Measurements from ENCODE around the gene RPLP2.

Gene RPLP2

GRCh38 chr11:830295-831117 lies 20.7 kb downstream of the RPLP2 start:
- H3K36me3 Mint-ChIP-seq (ENCODE audit: insufficient read depth) = peaks cover 10% of the 10 kb centered on the region
- H3K9me3 Mint-ChIP-seq = no peaks in the 10 kb centered on the region
- H3K27me3 Mint-ChIP-seq = peaks cover 6 to 37% of the 10 kb centered on the region in 2 donors
- peak overlapping the region; percentile 69 to 75 for H3K4me3 Mint-ChIP-seq
- peak; percentile 61 to 64 (median 63) for DNase-seq
- H3K4me1 Mint-ChIP-seq (ENCODE audit: low read depth in 2 of 2) = peaks cover 14 to 32% of the 10 kb centered on the region in 2 donors
- ATAC-seq (replicated peaks) = peak; percentile 57
- no peak overlapping the region for H3K27ac Mint-ChIP-seq

- H3K27me3 Mint-ChIP-seq = peaks cover 6 to 37% of the 10 kb centered on the region in 2 donors
- ATAC-seq (replicated peaks) (no peak), DNase-seq (no peak)
- no peak overlapping the region for H3K27ac Mint-ChIP-seq
- peaks cover 14 to 32% of the 10 kb centered on the region in 2 donors for H3K4me1 Mint-ChIP-seq (ENCODE audit: low read depth in 2 of 2)
- peak overlapping the region; percentile 69 to 75 for H3K4me3 Mint-ChIP-seq
- H3K9me3 Mint-ChIP-seq = no peaks in the 10 kb centered on the region
- H3K36me3 Mint-ChIP-seq (ENCODE audit: insufficient read depth) = peaks cover 4% of the 10 kb centered on the region
Observed at GRCh38 chr11:831118-831864, 21.5 kb downstream of the RPLP2 start.

- Mint-ChIP-seq H3K36me3 (ENCODE audit: insufficient read depth) (peaks cover 7% of the 10 kb centered on the region), H3K27me3 (peaks cover 6 to 37% of the 10 kb centered on the region in 2 donors), H3K4me3 (peak overlapping the region; percentile 69 to 75), H3K27ac (no peak overlapping the region), H3K4me1 (ENCODE audit: low read depth in 2 of 2) (peaks cover 10 to 32% of the 10 kb centered on the region in 2 donors), H3K9me3 (no peaks in the 10 kb centered on the region)
- no peak for DNase-seq
- ATAC-seq (replicated peaks) = no peak
Observed at GRCh38 chr11:831961-832528, 22.3 kb downstream of the RPLP2 start.

- Mint-ChIP-seq H3K9me3 (no peaks in the 10 kb centered on the region), H3K4me1 (ENCODE audit: low read depth in 2 of 2) (peaks cover 8 to 32% of the 10 kb centered on the region in 2 donors), H3K4me3 (peak within 1 kb of the TSS; percentile 69 to 75), H3K27me3 (peaks cover 4 to 32% of the 10 kb centered on the region in 2 donors), H3K36me3 (ENCODE audit: insufficient read depth) (peaks cover 12% of the 10 kb centered on the region), H3K27ac (no peak within 1 kb of the TSS)
- ATAC-seq (replicated peaks) (peak; percentile 61), DNase-seq (peak in 2 of 3 experiments; percentile 29 to 34)
Observed at GRCh38 chr11:832529-833113, 22.9 kb downstream of the RPLP2 start, which contains the start of gene CD151. Gene CD151, plus strand, starts transcription at chr11:832952. Its CDS starts 3,118 bp downstream, at chr11:836070.

- peak overlapping the region; percentile 60 to 71 for H3K4me3 Mint-ChIP-seq
- no peaks in the 10 kb centered on the region for H3K9me3 Mint-ChIP-seq
- H3K36me3 Mint-ChIP-seq (ENCODE audit: insufficient read depth) = peaks cover 16% of the 10 kb centered on the region
- DNase-seq (peak in 2 of 3 experiments; percentile 38 to 42), ATAC-seq (replicated peaks) (peak; percentile 61)
- H3K27ac Mint-ChIP-seq = no peak overlapping the region
- H3K4me1 Mint-ChIP-seq (ENCODE audit: low read depth in 2 of 2) = peaks cover 5 to 29% of the 10 kb centered on the region in 2 donors
- peaks cover 0 to 26% of the 10 kb centered on the region in 2 donors for H3K27me3 Mint-ChIP-seq
Observed at GRCh38 chr11:833114-833791, 23.5 kb downstream of the RPLP2 start.

GRCh38 chr11:833849-834311 lies 24.1 kb downstream of the RPLP2 start:
- peak overlapping the region; percentile 60 to 71 for H3K4me3 Mint-ChIP-seq
- DNase-seq = no peak
- peaks cover 17% of the 10 kb centered on the region for H3K36me3 Mint-ChIP-seq (ENCODE audit: insufficient read depth)
- H3K27me3 Mint-ChIP-seq = peaks cover 0 to 19% of the 10 kb centered on the region in 2 donors
- no peaks in the 10 kb centered on the region for H3K9me3 Mint-ChIP-seq
- H3K27ac Mint-ChIP-seq = no peak overlapping the region
- peaks cover 5 to 29% of the 10 kb centered on the region in 2 donors for H3K4me1 Mint-ChIP-seq (ENCODE audit: low read depth in 2 of 2)
- no peak for ATAC-seq (replicated peaks)

- no peak for ATAC-seq (replicated peaks)
- Mint-ChIP-seq H3K4me1 (ENCODE audit: low read depth in 2 of 2) (peaks cover 5 to 25% of the 10 kb centered on the region in 2 donors), H3K4me3 (peak overlapping the region; percentile 60 to 71), H3K36me3 (ENCODE audit: insufficient read depth) (peaks cover 25% of the 10 kb centered on the region), H3K27me3 (peaks cover 0 to 12% of the 10 kb centered on the region in 2 donors), H3K27ac (no peak overlapping the region), H3K9me3 (no peaks in the 10 kb centered on the region)
- no peak for DNase-seq
Observed at GRCh38 chr11:834371-835316, 24.9 kb downstream of the RPLP2 start.

- Mint-ChIP-seq H3K4me3 (no peak overlapping the region), H3K9me3 (no peaks in the 10 kb centered on the region), H3K4me1 (ENCODE audit: low read depth in 2 of 2) (peaks cover 17 to 33% of the 10 kb centered on the region in 2 donors), H3K27ac (peak overlapping the region in 1 of 2 donors; percentile 20), H3K36me3 (ENCODE audit: insufficient read depth) (peaks cover 30% of the 10 kb centered on the region), H3K27me3 (peaks cover 0 to 6% of the 10 kb centered on the region in 2 donors)
- ATAC-seq (replicated peaks) = no peak
- no peak for DNase-seq
Observed at GRCh38 chr11:836274-836673, 26.5 kb downstream of the RPLP2 start.

GRCh38 chr11:836700-837099 lies 26.9 kb downstream of the RPLP2 start:
- H3K27me3 Mint-ChIP-seq = peaks cover 0 to 1% of the 10 kb centered on the region in 2 donors
- peaks cover 19 to 33% of the 10 kb centered on the region in 2 donors for H3K4me1 Mint-ChIP-seq (ENCODE audit: low read depth in 2 of 2)
- no peaks in the 10 kb centered on the region for H3K9me3 Mint-ChIP-seq
- no peak overlapping the region for H3K4me3 Mint-ChIP-seq
- H3K36me3 Mint-ChIP-seq (ENCODE audit: insufficient read depth) = peaks cover 30% of the 10 kb centered on the region
- DNase-seq (no peak), ATAC-seq (replicated peaks) (no peak)
- no peak overlapping the region for H3K27ac Mint-ChIP-seq

- no peaks in the 10 kb centered on the region for H3K9me3 Mint-ChIP-seq
- H3K36me3 Mint-ChIP-seq (ENCODE audit: insufficient read depth) = peaks cover 30% of the 10 kb centered on the region
- H3K4me3 Mint-ChIP-seq = no peak overlapping the region
- no peak for DNase-seq
- no peaks in the 10 kb centered on the region for H3K27me3 Mint-ChIP-seq
- ATAC-seq (replicated peaks) = no peak
- H3K27ac Mint-ChIP-seq = peak overlapping the region in 1 of 2 donors; percentile 49
- H3K4me1 Mint-ChIP-seq (ENCODE audit: low read depth in 2 of 2) = peaks cover 19 to 29% of the 10 kb centered on the region in 2 donors
Observed at GRCh38 chr11:837189-837989, 27.6 kb downstream of the RPLP2 start.

- Mint-ChIP-seq H3K4me3 (no peak overlapping the region), H3K27me3 (no peaks in the 10 kb centered on the region), H3K4me1 (ENCODE audit: low read depth in 2 of 2) (peaks cover 19 to 28% of the 10 kb centered on the region in 2 donors), H3K9me3 (no peaks in the 10 kb centered on the region), H3K36me3 (ENCODE audit: insufficient read depth) (peaks cover 30% of the 10 kb centered on the region), H3K27ac (peak overlapping the region in 1 of 2 donors; percentile 49)
- ATAC-seq (replicated peaks) (no peak), DNase-seq (no peak)
Observed at GRCh38 chr11:837990-838307, 28.2 kb downstream of the RPLP2 start.
